NT2/D1 (cell line): ENCODE measurements around the gene SLC30A3.

Experiments
- SUZ12 ChIP-seq: IDR thresholded peaks from 2 replicates; pipeline ENCODE4 v1.6.1; 2011; ENCODE audit not compliant: insufficient read length, insufficient read depth; ENCODE audit errors: extremely low read depth
- ZNF274 ChIP-seq: IDR thresholded peaks from 2 replicates; pipeline ENCODE4 v1.6.1; 2011; ENCODE audit warnings: mild to moderate bottlenecking, low read depth, low read length

GRCh38 chr2:27227501-27227900 is 35.3 kb downstream of the SLC30A3 start:
- TF ChIP-seq ZNF274: no peak
- TF ChIP-seq SUZ12: no peak
